NCI-H2196 treated with DMSO at 0.1 percent for 48 hours (cell line): Measurements from ENCODE around the gene NEFH.
"Not testable (repeated sequence)": the region's sequence is repeated elsewhere in the genome, so short reads cannot be mapped to it uniquely, and the experiment has no call there.

Source experiments
- DNase-seq: peaks from one replicate; lab custom pipeline; 2025; ENCODE audit not compliant: unreplicated experiment; lab: John Stamatoyannopoulos, UW

Gene NEFH, protein sequence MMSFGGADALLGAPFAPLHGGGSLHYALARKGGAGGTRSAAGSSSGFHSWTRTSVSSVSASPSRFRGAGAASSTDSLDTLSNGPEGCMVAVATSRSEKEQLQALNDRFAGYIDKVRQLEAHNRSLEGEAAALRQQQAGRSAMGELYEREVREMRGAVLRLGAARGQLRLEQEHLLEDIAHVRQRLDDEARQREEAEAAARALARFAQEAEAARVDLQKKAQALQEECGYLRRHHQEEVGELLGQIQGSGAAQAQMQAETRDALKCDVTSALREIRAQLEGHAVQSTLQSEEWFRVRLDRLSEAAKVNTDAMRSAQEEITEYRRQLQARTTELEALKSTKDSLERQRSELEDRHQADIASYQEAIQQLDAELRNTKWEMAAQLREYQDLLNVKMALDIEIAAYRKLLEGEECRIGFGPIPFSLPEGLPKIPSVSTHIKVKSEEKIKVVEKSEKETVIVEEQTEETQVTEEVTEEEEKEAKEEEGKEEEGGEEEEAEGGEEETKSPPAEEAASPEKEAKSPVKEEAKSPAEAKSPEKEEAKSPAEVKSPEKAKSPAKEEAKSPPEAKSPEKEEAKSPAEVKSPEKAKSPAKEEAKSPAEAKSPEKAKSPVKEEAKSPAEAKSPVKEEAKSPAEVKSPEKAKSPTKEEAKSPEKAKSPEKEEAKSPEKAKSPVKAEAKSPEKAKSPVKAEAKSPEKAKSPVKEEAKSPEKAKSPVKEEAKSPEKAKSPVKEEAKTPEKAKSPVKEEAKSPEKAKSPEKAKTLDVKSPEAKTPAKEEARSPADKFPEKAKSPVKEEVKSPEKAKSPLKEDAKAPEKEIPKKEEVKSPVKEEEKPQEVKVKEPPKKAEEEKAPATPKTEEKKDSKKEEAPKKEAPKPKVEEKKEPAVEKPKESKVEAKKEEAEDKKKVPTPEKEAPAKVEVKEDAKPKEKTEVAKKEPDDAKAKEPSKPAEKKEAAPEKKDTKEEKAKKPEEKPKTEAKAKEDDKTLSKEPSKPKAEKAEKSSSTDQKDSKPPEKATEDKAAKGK

DNA sequence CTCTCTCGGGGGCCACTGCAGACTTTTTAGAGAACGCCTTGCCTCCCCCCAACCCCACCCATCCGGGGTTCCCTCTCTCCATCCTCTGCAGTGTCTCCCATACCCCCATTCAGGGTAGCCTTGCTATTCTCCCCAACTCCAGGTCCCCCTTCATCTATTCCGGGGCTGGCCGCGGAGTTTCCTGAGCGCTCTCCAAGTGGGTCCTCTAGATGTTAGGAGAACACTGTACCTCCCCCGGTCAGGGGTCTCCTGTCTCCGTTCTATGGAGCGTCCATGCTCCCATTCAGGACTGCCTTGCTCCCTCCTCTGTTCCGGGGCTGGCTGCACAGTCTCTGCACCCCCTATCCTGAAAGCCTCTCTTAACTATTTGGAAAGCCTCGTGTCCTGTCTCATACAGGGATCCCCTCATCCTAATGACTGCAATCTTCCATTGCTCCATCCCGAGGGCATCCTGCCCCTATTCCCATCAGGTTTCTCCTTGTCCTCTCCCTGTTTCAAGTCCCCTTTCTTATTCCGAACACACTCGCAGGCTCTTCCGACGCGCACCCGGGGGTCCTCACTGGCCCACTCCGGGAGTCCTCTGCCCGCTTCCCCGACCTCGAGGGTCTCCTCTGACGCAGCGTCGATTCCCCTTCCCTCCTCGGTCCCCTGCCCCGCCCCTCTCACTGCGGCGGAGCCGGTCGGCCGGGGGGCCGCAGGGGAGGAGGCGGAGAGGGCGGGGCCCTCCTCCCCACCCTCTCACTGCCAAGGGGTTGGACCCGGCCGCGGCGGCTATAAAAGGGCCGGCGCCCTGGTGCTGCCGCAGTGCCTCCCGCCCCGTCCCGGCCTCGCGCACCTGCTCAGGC lies at the start of gene NEFH:
Gene NEFH (plus strand): TSS at position 802 of the 845 bp plus-strand sequence. CDS start 45 bp downstream, outside the sequence.
- no peak for DNase-seq

DNA sequence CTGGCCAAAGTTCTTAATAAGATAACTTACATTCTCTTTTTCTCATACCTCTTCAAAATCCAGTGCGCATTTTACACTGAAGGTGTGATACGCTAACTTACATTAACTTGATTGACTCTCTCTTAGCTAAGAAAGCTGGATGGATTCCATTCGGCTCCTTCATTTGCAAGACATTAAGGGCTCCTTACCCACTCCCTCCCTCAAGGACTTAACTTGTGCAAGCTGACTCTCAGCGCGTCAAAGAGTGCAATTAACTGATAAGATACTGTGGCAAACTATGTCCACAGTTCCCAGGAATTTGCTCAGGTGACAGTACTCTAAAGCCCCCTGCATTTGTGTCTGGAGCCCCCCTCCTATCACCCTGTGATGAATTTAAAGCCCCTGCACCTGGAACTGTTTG lies 48.0 kb upstream of the NEFH start:
- DNase-seq = no peak

DNA sequence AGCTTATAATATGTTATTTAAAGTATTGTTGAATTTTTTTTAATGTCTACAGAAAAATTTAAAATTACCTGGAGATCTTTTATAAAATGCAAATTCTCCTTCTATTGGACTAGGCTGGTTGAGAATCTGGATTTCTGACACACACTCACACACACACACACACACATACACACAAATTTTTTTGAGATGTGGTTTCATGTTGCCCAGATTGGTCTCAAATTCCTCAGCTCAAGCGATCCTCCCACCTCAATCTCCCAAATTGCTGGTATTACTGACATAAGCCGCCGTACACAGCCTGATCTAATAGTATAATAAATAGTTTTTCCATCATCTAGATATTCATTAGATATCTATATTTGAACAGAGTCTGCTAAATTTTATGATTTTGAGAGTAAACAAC lies 46.2 kb upstream of the NEFH start:
- no peak for DNase-seq

DNA sequence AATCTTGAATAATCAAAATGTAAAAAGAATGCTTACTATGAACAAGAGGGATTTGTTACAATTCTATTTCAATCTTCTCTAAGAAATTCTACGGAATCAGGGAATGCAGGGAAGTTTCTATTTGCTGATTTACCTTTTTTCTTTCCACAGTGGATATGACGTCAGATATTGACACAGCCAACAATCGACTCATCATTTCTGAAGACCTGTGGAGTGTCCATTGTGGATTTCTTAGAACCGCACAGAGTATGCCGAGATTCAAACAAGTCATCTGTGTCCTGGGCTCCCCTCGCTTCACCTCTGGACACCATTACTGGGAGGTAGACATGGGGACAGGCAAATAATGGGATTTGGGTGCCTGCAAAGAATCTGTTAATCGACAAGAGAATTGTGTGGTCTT lies 45.7 kb upstream of the NEFH start:
- DNase-seq = no peak

DNA sequence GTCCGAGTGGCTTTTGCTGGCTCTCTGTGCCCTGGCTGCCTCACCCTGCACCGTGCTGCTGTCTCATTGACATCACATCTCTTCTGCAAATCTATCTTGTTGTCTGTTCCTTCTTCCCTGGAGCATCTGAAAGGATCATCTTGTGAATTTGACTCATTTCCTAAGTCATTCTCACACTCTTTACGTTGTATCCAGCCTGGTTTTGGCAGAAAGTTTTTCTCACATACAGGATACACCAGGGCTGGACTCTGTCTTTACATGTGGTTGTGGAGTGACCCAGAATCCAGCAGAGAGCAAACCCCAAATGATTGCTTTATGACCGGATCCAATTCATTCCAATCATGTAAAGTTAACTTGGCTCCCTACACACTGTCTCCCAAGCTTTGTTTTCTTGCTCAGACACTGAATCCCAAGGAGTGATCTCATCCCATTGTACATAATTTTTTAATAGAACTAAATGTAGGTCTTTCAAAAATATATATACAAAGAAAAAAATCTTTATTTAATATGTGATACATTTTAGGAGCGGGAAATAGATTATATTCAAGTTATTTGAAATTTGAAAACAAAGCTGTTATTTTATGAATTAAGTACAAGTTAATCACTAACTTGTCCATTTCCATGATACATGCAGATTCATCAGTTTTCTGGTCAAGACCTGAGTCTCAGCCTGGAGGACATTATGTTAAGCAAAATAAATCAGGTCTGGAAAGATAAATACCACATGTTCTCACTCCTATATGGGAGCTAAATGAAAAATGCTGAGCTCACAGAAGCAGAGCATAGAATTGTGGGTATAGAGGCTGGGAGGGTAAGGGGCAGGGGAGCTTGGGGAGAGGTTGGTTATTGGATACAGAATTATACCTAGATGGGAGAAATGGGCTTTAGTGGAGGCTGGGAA lies 44.5 kb upstream of the NEFH start:
- no peak for DNase-seq

DNA sequence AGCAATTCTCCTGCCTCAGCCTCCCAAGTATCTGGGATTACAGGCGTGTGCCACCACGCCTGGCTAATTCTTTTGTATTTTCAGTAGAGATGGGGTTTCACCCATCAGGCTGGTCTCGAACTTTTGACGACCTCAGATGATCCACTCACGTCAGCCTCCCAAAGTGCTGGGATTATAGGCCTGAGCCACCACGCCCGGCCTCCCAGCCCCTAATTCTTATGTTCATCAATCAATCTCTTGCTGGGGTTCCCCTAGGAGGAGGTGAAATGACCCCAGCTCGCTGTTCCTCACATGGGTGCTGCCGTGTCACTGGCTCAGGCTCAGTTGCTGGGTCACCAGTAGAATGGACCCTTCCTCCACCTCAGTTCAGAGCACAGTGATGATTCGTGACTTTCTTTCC lies 41.7 kb upstream of the NEFH start, which contains the start of gene RFPL1:
Gene RFPL1 (plus strand): TSS at position 301 of the 400 bp plus-strand sequence.
- DNase-seq = not testable (repeated sequence)

DNA sequence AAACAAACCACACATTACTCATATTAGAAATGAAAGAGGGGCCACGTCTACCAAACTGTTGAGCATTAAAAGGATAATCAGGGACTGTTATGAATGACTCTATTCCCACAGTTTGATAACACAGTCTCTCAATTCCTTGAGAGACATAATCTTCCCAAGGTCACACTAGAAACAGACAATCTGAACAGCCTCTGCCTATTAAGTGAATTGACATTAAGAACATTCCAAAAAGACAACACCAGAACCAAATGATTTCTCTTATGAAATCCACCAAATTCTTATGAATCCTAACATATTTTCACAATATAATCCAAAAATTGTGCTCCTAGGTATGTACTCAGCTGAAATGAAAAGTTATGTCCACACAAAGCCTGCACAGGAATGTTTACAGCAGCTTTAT lies 37.0 kb upstream of the NEFH start:
- DNase-seq = no peak

DNA sequence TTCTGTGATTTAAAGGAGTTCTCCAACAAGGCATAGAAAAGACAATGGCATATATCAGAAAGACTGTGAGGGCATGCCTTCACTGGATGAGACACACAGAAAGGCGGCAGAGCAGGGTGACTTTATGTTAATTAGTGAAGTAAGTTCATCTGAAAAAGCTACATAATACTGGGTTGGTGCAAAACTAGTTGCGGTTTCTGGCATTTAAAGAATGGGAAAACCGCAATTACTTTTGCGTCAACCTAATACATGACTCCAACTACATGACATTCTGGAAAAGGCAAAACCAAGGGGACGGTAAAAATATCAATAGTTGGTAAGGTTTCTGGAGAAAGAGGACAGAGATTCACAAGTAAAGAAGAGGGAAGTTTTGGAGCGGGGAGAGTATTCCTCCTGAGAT lies 36.6 kb upstream of the NEFH start:
- DNase-seq = no peak

DNA sequence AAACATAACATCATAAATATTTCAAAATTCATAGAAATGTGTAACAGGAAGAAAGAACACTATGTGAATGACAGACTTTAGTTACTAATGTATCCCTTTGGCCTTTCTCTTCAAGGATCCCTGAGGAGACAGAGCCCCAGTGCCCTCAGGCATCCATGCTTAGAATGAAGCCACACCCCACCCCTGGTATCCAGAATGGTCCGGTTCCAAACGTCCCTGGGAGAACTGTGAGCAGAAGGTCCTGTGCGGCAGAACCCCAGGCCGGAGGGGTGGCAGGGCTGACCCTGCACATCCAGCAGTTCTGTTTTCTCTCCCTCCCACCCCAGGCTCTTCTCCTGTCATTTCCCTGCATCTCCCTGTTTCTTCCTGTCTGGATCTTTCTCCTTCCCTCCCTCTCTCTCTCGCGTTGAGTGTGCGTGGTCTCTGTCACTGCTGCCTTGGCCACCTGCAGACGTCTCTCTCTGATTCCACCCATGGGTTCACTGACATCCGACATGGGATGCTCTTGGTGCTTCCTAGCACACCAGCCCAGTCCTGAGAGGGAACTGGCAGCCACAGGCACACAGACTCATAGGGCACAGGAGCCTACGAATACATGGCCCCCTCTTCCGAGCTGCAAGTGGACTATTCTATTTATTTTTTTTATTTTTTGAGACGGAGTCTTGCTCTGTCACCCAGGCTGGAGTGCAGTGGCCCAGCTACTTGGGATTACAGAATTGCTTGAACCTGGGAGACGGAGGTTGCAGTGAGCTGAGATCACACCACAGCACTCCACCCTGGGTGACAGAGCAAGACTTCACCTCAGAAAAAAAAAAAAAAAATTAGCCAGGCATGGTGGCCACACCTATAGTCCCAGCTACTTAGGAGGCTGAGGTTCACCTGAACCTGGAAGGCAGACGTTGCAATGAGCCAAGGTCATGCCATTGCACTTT lies 35.9 kb upstream of the NEFH start:
- DNase-seq = no peak

DNA sequence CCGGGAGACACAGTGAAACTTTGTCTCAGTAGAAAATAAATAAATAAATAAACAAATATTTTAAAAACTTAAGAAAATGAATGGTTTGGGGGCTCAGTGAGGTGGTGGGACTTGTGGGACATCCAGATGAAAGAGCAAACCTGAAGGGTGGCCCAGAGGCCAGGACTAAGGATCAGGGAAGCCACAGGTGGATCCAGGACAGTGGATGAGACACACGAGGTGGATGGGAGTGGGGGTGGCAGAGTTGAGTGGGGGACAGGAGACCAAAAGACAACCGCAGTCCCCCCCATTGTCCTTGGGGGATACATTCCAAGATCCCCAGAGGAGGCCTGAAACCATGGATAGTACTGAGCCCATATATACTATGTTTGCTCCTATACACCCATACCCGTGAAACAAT lies 34.5 kb upstream of the NEFH start:
- no peak for DNase-seq

DNA sequence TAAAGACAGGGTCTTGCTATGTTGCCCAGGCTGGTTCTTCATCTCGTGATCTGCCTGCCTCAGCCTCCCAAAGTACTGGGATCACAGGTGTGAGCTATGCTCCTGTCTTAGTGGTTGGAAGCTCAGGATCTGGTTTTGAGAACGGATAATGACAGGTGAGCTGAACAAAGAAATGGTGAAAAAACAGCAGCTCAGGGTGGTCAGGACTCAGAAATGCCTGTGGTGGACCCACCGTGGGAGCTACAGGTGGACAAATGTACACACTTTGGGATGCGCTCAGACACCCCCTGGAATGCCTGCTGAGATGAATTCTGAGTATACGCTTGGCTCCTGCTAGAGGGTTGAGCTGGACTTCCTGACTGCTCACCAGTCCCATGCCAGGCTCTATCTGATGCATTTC lies 32.1 kb upstream of the NEFH start:
- DNase-seq = no peak

DNA sequence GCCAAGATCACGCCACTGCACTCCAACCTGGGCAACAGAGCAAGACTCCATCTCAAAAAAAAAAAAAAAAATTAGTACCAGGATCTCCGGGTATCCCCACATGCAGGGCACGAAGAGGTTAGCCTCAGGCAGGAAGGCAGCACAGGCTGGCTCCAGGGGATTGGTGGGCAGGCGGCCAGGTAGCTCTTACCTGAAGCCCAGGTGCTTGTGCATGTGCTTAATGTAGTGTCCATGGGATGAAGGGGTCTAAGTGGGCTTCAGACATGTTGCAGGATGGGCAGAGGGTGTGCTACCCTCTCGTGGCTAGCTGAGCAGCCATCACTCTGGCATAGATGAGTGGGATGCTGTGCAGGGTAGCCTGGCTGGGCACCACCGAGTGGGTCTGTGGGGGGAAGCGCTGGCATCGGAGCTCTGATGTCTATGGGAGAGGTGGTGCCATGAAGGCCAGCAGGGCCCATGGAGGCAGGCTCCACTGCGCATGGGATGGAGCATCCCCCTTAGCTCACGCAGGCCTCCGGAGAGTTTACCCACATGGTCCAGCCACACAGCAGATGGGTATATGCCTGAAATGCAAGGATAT lies 30.6 kb upstream of the NEFH start:
- no peak for DNase-seq

DNA sequence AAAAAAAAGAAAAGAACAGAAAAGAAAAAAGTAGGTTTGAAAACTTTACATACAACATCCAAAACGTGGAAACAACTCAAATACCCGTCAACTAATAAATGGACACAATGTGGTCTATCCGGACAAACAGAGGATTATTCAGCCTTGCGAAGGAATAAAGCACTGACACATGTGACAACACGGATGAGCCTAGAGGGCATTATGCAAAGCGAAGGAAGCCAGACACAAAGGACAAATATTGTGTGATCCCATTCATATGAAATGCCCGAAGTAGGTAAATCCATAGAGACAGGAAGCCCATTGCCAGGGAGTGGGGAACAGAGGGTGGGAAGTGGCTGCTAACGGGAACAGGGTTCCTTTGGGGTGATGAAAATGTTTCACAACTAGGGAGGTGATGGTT lies 29.8 kb upstream of the NEFH start:
- no peak for DNase-seq

DNA sequence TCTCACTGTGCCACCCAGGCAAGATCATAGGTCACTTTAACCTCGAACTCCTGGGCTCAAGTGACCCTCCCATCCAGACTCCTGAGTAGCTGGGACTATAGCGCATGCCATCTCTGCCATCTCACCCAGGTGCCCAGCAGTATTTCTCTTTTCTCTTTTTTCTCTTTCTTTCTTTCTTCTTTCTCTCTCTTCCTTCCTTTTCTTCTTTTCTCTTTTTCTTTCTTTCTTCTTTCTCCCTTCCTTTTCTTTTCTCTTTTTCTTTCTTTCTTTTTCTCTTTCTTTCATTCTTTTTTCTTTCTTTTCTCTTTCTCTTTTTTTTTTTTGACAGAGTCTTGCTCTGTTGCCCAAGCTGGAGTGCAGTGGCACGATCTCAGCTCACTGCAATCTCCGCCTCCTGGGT lies 28.2 kb upstream of the NEFH start:
- no peak for DNase-seq

DNA sequence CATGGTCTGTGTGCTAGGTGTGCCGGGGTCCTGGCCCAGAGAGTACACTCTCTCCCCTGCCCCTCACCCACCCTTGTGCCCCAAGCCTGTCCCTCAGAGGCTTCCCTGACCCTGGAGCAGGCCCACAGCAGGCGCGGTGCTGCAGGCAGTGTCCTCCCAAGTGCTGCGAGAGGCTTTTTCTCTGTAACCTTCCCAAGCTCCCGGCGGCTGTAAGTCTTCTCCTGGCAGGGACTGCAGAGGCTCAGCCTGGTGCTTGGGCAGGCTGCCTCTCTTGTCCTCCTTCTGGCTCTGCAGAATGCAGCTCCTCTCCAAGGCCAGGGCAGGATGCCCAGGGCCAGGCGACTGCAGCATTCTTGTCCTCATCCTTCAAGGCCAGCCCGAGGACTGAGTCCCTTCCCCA lies 25.7 kb upstream of the NEFH start:
- DNase-seq = no peak

DNA sequence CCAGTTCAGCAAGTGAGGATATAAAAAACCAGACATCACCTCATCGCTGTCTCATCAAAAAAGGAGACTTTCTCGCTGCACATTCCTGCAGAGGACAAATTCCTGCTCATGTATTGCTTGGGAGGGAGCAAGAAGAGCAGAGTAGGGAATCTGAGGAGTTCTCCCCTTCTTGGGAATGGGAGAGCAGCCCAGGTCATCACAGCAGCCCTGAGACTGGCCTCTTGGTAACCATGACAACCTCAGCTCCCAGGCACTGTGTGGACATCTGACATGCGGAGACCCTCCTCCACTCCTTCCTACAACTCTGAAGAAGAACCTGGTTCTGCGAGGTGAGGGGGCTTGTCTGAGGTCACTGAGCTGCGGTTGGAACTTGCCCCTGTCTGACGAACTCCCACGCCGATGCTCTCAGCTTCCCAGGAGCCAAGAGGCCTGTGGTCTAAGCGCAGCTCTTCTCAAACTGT lies 23.8 kb upstream of the NEFH start:
- no peak for DNase-seq

DNA sequence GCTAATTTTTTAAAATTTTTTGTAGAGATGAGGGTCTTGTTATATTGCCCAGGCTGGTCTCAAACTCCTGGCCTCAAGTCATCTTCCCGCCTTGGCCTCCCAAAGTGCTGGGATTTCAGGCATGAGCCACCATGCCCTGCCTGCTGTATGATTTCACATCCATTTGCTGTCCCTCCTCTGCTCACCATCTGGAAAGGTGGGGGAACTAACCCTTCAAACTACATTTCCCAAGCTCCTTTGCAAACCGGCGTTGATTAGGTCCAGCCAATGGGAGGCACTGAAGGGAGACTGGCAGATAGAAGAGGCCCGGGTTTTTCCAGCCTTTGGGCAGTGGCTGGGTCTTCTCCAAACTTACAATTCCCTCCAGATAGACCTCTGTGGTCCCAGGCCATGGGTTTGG lies 22.3 kb upstream of the NEFH start:
- DNase-seq = no peak

DNA sequence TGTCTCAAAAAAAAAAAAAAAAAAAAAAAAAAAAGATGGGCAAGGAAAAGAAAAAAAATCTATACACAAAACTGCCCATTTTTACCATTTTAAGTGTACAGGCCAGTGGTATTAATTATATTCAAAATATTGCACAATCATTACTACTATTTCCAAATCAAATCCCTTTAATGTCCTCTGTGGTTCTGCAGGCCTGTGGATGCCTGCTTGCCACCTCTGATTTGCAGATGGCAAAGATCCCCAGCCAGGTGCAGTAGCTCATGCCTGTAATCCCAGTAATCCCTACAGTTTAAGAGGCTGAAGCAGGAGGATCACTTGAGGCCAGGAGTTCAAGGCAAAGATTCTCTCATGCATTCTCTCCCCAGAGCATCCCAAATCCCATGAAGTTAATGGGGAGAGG lies 21.5 kb upstream of the NEFH start:
- no peak for DNase-seq
